HG02938 (cell line): ENCODE results near the gene PPP1R1B.
"Not testable (repeated sequence)": the region's sequence is repeated elsewhere in the genome, so short reads cannot be mapped to it uniquely, and the experiment has no call there.

Experiments used
- ATAC-seq: cut with Tn5 transposase; IDR thresholded peaks from one replicate; pipeline ENCODE4 v1.9.1; 2021; ENCODE audit warnings: mild to moderate bottlenecking, moderate library complexity; ENCODE audit not compliant: unreplicated experiment

Gene PPP1R1B

GRCh38 chr17:39626171-39627046 lies at the start of gene PPP1R1B:
Gene PPP1R1B, plus strand, starts transcription at chr17:39626952. Its CDS starts 441 bp downstream, at chr17:39627393.
- ATAC-seq, result no peak

DNA sequence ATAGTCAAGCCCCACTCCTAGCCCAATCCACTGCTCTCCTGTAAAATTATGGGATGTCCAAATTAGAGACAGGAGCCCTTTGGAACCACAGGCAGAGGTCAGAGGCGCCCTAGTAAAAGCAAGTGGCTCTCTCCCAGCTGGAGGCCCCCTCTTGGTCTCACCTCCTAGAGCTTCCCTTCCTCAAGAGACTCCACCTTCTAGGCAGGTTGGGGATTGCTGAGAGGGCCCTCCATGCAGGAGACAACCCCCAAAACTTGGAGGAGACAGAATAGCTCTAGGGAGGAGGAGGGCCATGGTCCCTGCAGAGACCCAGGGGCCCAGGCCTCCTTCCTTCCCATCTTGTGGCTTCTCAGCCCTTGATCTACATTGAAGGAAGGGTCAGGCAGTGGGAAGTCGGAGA lies 48.5 kb upstream of the PPP1R1B start:
- ATAC-seq, result no peak

- no peak for ATAC-seq
These were observed 47.3 kb upstream of the PPP1R1B start for GRCh38 chr17:39579318-39580081.

- no peak for ATAC-seq
These were observed 46.7 kb upstream of the PPP1R1B start for GRCh38 chr17:39580082-39580468.

DNA sequence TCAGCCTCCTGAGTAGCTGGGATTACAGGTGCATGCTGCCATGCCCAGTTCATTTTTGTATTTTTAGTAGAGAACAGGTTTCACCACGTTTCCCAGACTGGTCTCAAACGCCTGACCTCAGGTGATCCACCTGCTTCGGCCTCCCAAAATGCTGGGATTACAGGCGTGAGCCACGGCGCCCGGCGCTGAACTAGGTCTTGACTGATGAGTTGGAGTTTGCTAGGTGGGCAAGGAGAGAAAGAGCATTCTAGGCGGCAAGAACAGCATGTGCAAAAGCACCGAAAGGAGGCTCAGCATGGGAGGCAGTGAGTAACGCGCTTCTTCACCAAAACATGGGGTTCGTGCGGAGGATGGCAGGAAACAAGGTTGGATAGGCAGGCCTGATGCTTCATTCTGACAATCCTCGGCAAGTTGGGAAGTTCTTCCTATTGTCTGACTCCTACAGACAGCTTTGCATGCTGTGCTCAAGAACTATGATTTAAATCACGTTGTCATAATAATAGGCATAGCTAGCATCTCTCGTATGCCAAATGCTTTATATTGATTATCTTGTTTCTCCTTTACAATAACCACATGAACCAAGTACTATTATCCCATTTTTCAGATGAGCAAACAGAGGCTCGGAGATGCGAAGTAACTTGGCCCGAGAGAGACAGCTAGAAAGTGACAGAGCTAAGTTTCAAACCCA lies 45.5 kb upstream of the PPP1R1B start:
- no peak for ATAC-seq

DNA sequence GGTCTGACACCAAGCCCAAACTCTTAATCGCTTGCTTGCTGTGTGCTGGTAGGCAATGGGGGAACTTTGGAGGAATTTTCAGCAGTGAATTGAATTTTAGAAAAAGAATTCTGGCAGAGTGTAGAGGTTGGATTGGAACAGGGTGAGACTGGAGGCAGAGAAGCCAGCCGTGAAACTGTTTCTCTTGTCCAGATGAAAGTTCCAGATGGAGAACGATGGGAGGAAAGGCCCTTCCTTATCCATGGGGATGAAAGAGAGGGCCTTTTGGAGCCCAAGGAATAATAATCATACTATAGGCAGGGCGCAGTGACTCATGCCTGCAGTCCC lies 45.0 kb upstream of the PPP1R1B start:
- no peak for ATAC-seq

- no peak for ATAC-seq
These were observed 44.1 kb upstream of the PPP1R1B start for GRCh38 chr17:39582658-39583057.

DNA sequence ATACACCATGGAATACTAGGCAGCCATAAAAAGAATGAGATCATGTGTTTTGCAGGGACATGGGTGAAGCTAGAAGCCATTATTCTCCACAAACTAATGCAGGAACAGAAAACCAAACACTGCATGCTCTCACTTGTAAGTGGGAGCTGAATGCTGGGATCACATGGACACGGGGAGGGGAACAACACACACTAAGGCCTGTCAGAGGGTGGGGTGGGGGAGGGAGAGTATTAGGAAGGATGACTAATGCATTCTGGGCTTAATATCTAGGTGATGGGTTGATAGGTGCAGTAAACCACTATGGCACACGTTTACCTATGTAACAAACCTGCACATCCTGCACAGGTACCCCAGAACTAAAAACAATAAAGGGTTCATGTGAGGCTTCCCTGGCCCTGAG lies 36.6 kb upstream of the PPP1R1B start:
- not testable (repeated sequence) for ATAC-seq

DNA sequence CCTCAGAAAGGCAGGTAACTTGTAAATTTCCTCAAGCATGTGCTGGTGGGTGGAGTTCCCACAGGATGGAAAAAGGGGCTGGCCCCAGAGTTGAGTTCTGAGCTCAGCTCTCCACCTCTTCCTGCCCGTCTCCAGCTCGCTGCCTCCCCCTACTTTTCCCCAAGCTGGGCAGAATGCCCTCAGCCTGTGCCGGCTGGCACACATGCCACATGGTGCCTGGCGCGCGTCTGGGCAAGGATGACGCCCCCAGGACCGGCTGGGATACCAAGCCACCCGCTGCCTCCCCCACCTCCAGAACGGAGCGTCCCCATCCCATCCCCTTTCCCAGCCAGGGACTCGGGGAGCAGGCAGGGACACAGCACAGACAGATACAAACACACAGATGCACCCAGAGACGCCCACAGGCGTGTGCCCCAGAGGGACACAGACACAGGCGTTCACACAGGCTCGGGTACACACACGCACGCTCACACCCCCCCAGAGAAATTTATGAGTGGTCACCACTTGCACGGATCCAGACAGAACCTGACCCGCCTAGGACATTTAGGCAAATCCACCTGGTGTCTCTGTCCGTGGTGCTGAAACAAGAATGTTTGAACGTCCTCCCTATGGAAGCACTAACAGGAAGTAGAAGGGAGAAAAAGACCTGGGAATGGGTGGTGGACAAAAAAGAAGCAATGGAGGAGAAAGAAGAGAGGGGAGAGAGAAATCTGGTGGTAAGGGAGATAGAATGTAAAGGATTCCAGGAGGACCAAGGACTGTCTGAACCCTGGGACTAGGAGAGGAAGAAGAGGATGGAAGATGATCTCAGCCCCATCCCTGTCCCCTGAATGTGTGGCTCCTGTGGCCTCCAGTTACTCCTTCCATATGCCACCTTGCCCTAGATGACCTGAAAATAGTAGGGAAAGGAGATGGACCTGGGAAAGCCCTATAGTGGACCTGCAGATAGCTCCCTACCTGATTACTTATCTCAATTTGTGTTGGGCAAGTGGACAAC lies 34.5 kb upstream of the PPP1R1B start:
- no peak for ATAC-seq

- ATAC-seq, result no peak
These were observed 33.4 kb upstream of the PPP1R1B start for GRCh38 chr17:39593371-39593770.

- ATAC-seq, result no peak
These were observed 31.5 kb upstream of the PPP1R1B start for GRCh38 chr17:39595294-39595693.

- ATAC-seq, result no peak
These were observed 30.7 kb upstream of the PPP1R1B start for GRCh38 chr17:39595928-39596510.

DNA sequence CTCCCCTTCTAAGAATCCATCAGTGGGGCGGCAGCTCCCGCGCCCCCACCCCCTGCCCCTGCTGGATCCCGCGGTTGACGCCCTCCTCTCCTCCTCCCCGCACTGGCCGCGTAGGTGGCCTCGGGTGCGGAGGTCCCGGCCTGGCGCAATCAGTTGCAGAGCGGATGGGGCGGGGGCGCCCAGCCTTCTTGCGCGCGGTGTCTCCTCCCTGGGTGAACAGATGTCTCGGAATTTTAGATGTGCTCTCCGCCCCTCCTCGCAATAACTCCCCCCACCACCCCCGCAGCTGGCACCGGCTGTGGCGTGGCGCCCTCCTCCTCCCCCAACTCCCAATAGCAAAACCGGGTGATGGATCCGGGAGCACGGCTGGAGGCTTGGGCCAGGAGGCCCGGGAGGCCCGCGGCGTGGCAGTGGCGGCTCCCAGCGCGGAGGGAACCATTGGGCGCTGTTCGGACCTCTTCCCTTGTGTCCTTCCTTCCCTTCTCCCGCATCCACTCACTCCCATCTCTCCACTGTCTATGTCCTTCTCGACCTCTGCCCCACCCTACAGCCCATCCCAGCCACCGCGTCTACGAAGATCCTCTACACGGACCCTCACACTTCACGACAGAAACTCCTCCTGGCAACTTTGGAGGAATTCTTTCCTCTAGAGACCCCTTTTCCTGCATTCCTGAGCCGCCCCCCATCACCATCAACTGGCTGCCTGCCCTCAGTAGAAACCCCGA lies 30.0 kb upstream of the PPP1R1B start:
- ATAC-seq, result no peak

DNA sequence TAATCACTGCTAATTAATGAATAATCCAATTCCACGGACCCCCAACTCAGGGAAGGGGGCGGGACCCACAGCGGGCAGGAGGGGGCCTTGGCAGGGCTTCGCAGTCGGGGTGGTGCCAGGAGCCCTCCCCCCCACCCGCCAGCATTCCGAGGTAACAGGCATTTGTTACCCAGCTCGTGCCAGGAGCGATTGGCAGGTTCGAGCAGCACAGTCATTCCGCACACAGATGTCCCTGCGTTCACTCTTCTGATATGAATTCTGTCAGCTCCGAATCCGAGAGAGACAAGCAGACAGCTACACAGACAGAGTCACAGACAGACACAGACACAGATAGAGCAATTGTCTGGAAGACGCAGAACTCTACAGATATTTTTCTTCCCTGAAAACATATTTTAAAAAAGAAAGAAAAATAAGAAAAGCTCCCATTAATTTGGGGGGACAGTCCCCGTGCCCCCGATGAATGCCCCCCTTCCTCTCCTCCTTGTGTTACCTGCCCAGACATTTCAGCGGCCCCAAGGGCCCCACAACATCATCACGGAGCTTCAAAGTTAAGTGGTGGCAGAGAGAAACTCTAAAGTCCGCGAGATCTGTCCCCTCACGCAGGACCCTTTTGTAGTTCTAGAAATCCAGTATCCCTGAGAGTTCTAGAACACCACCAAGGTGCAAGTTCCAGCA lies 29.2 kb upstream of the PPP1R1B start:
- no peak for ATAC-seq

DNA sequence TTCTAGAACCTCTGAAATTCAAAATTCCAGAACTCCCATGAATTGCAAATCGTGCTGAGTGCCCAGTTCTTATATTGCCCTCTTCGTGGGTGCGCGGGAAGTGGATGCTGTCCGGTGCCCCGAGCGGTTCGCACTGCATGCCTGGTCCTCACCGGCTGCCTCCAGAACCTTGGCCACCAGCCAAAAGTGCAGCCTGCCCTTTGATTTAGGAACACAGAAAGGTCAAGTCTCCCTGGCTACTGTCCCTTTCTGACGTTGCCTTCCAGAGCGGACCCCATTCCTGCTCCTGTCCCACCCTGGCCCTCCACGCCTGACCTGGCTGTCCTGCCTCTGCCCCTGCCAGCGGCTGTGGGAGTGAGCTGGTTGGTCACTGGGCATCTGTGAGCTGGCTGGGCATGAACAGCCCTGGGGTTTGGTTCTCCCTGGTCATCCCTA lies 28.7 kb upstream of the PPP1R1B start:
- no peak for ATAC-seq

- ATAC-seq, result no peak
These were observed 28.1 kb upstream of the PPP1R1B start for GRCh38 chr17:39598630-39599003.

GRCh38 chr17:39599004-39599664 lies 27.6 kb upstream of the PPP1R1B start:
- ATAC-seq, result no peak

DNA sequence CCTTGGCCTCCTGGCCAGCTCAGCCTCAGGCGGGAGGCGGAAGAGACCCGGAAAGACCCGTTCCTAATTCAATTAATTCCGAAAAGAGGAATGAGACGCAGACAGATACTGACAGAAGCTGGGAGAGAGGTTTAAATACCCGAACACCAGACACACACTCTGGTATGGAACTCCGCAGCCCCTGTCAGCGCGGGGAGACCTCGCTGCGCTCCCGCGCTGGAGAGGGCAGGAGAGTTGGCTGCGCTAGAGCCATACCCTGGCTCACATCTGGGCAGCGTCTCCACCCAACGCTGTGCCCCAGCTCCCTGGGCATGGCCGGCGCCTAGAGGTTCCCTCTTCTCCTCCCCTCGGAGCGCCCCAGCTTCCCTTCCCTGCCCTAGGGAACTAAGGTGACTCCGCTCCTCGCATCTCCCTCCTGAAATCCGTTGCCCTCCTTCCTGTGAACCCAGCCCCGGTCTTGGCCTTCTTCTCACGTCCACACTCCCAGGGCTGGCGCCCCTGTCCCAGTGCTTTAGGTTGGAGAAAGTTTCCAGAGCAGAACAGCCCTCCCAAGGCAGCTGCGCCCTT lies 27.0 kb upstream of the PPP1R1B start:
- ATAC-seq, result no peak
